NCI-H2081 (cell line): ENCODE measurements around the gene MYOCOS.
"Not testable (repeated sequence)": the region's sequence is repeated elsewhere in the genome, so short reads cannot be mapped to it uniquely, and the experiment has no call there.

Experiments used
- DNase-seq, 2 experiments: peaks; one replicate each; lab custom pipeline; 2025; lab: John Stamatoyannopoulos, UW

MYOCOS gene

GRCh38 chr1:171622152-171622462 lies at the start of gene MYOCOS:
Gene MYOCOS, plus strand, starts transcription at chr1:171622243. Its CDS starts 1,641 bp downstream, at chr1:171623884.
- DNase-seq = no peak

GRCh38 chr1:171576144-171576543 lies 45.9 kb upstream of the MYOCOS start:
- no peak for DNase-seq

GRCh38 chr1:171581226-171581625 lies 40.8 kb upstream of the MYOCOS start:
- no peak for DNase-seq

GRCh38 chr1:171581766-171582165 lies 40.3 kb upstream of the MYOCOS start:
- DNase-seq = no peak

GRCh38 chr1:171582589-171582988 lies 39.5 kb upstream of the MYOCOS start:
- DNase-seq = no peak

GRCh38 chr1:171583591-171584201 lies 38.3 kb upstream of the MYOCOS start:
- no peak for DNase-seq

- DNase-seq = no peak
Observed at GRCh38 chr1:171585715-171586114, 36.3 kb upstream of the MYOCOS start.

GRCh38 chr1:171588230-171588629 lies 33.8 kb upstream of the MYOCOS start:
- DNase-seq = no peak

- no peak for DNase-seq
Observed at GRCh38 chr1:171590022-171590421, 32.0 kb upstream of the MYOCOS start.

- DNase-seq = no peak
Observed at GRCh38 chr1:171595324-171595723, 26.7 kb upstream of the MYOCOS start.

GRCh38 chr1:171596119-171596518 lies 25.9 kb upstream of the MYOCOS start:
- no peak for DNase-seq

- no peak for DNase-seq
Observed at GRCh38 chr1:171596705-171597104, 25.3 kb upstream of the MYOCOS start.

GRCh38 chr1:171597203-171597602 lies 24.8 kb upstream of the MYOCOS start:
- no peak for DNase-seq

GRCh38 chr1:171600310-171600709 lies 21.7 kb upstream of the MYOCOS start:
- not testable (repeated sequence) for DNase-seq

GRCh38 chr1:171600862-171601261 lies 21.2 kb upstream of the MYOCOS start:
- no peak for DNase-seq

GRCh38 chr1:171603042-171603441 lies 19.0 kb upstream of the MYOCOS start:
- not testable (repeated sequence) for DNase-seq

GRCh38 chr1:171606402-171606941 lies 15.6 kb upstream of the MYOCOS start:
- no peak for DNase-seq

- no peak for DNase-seq
Observed at GRCh38 chr1:171610385-171610784, 11.7 kb upstream of the MYOCOS start.

- no peak for DNase-seq
Observed at GRCh38 chr1:171611306-171611705, 10.7 kb upstream of the MYOCOS start.

GRCh38 chr1:171613282-171613681 lies 8.8 kb upstream of the MYOCOS start:
- no peak for DNase-seq

- not testable (repeated sequence) for DNase-seq
Observed at GRCh38 chr1:171615122-171615906, 6.7 kb upstream of the MYOCOS start.

- DNase-seq = no peak
Observed at GRCh38 chr1:171616586-171616985, 5.5 kb upstream of the MYOCOS start.

GRCh38 chr1:171623651-171624331 lies 1.7 kb downstream of the MYOCOS start:
- no peak for DNase-seq
